ENCODE results near the gene ZNF653. TPM values are rescaled to one million over a fixed set of nuclear protein-coding genes. Genes with fewer than 3 reads are reported as not detected.

Gene ZNF653
- total RNA-seq, 4 donors from 2014 or later: 8.6 to 33.7 (median 23.3) TPM

GRCh38 chr19:11446271-11446651, 59.4 kb downstream of the ZNF653 start:
- Histone ChIP-seq H3K36me3 (peaks cover 0 to 93% (median 0%) of the 10 kb centered on the region in 3 donors), H3K4me3 (no peak overlapping the region), H3K27ac (no peak overlapping the region), H3K27me3 (no peaks in the 10 kb centered on the region), H3K4me1 (no peaks in the 10 kb centered on the region), H3K9me3 (no peaks in the 10 kb centered on the region)
- DNase-seq: no peak
- TF ChIP-seq POLR2A (IDR thresholded peaks at IDR 0.05) (no peak), CTCF (IDR thresholded peaks at IDR 0.05) (no peak)

- Histone ChIP-seq H3K27me3 (no peaks in the 10 kb centered on the region), H3K9me3 (no peaks in the 10 kb centered on the region), H3K4me1 (no peaks in the 10 kb centered on the region), H3K36me3 (peaks cover 0 to 98% (median 0%) of the 10 kb centered on the region in 3 donors), H3K4me3 (no peak overlapping the region), H3K27ac (no peak overlapping the region)
- TF ChIP-seq POLR2A (IDR thresholded peaks at IDR 0.05): no peak
- no peak for TF ChIP-seq CTCF (IDR thresholded peaks at IDR 0.05)
- no peak for DNase-seq
Measured at GRCh38 chr19:11445141-11445540, 60.5 kb downstream of the ZNF653 start.

- Histone ChIP-seq H3K27me3 (no peaks in the 10 kb centered on the region), H3K9me3 (no peaks in the 10 kb centered on the region), H3K36me3 (peaks cover 0 to 93% (median 0%) of the 10 kb centered on the region in 3 donors), H3K4me3 (no peak overlapping the region), H3K27ac (no peak overlapping the region), H3K4me1 (no peaks in the 10 kb centered on the region)
- no peak for DNase-seq
- no peak for TF ChIP-seq POLR2A (IDR thresholded peaks at IDR 0.05)
- TF ChIP-seq CTCF (IDR thresholded peaks at IDR 0.05): no peak
Measured at GRCh38 chr19:11444059-11444458, 61.6 kb downstream of the ZNF653 start.

- Histone ChIP-seq H3K27me3 (no peaks in the 10 kb centered on the region), H3K4me3 (no peak overlapping the region), H3K27ac (peak overlapping the region in 2 of 4 donors; percentile 31 to 35), H3K4me1 (peaks cover 0 to 19% (median 12%) of the 10 kb centered on the region in 4 donors), H3K36me3 (peaks cover 0 to 57% (median 2%) of the 10 kb centered on the region in 3 donors), H3K9me3 (no peaks in the 10 kb centered on the region)
- TF ChIP-seq CTCF (IDR thresholded peaks at IDR 0.05) (no peak), POLR2A (IDR thresholded peaks at IDR 0.05) (no peak)
- DNase-seq: peak in 2 of 3 donors; percentile 48 to 71
Measured at GRCh38 chr19:11437955-11438354, 67.7 kb downstream of the ZNF653 start.

GRCh38 chr19:11435833-11436313, 69.8 kb downstream of the ZNF653 start:
- H3K4me1 ChIP-seq: peaks cover 0 to 19% (median 12%) of the 10 kb centered on the region in 4 donors
- H3K36me3 ChIP-seq: peaks cover 0 to 36% (median 2%) of the 10 kb centered on the region in 3 donors
- peak overlapping the region; percentile 77 to 87 (median 79) for H3K27ac ChIP-seq
- peak overlapping the region; percentile 61 to 73 (median 66) for H3K4me3 ChIP-seq
- H3K27me3 ChIP-seq: no peaks in the 10 kb centered on the region
- H3K9me3 ChIP-seq: no peaks in the 10 kb centered on the region
- TF ChIP-seq CTCF (IDR thresholded peaks at IDR 0.05) (no peak), POLR2A (IDR thresholded peaks at IDR 0.05) (peak in 1 of 2 donors; percentile 6)
- DNase-seq: peak in 2 of 3 donors; percentile 63 to 65

Data from Peyer's patch (tissue), 4 donors.